Upper lobe of left lung (tissue), 6 donors: ENCODE results near the gene IGSF8. TPM values are rescaled to one million over a fixed set of nuclear protein-coding genes. Genes with fewer than 3 reads are reported as not detected.

Experiments used
- ATAC-seq, 2 donors: fragments of 200-7000 bp; cut with Tn5 transposase; one replicate each; pipeline ENCODE4 v1.9.1; 2022; ENCODE audit warnings: mild to moderate bottlenecking in 2 of 2, moderate library complexity in 2 of 2; ENCODE audit not compliant: low FRiP score in 2 of 2
- DNase-seq, 2 donors: peaks; one replicate each; pipeline ENCODE4 v3.0.0-alpha.2; 2019 to 2020
- H3K27ac ChIP-seq, 4 donors: fragments of 200-600 bp; sonication (generic); one replicate each; pipeline ENCODE4 v1.5.1; 2016 to 2019
- H3K27me3 ChIP-seq, 4 donors: fragments of 200-600 bp; sonication (generic); one replicate each; pipeline ENCODE4 v1.5.1; 2017 to 2019
- H3K36me3 ChIP-seq, 4 donors: fragments of 200-600 bp; sonication (generic); one replicate each; pipeline ENCODE4 v1.5.1; 2016 to 2019
- H3K4me1 ChIP-seq, 4 donors: fragments of 200-600 bp; sonication (generic); one replicate each; pipeline ENCODE4 v1.5.1; 2018 to 2019
- H3K4me3 ChIP-seq, 4 donors: fragments of 200-600 bp; sonication (generic); one replicate each; pipeline ENCODE4 v1.5.1; 2017 to 2019; ENCODE audit warnings: mild to moderate bottlenecking in 2 of 4, moderate library complexity in 1 of 4
- H3K9me3 ChIP-seq, 4 donors: fragments of 200-600 bp; sonication (generic); one replicate each; pipeline ENCODE4 v1.5.1; 2018 to 2019
- CTCF ChIP-seq, 6 experiments: fragments of 450-650 bp in 4 of 6; fragments of 200-600 bp in 2 of 6; sonication (generic) in 2 of 6; IDR thresholded peaks; one replicate each; pipeline ENCODE4 v1.5.1; 2016 to 2019; ENCODE audit warnings: antibody characterized with exemption in 6 of 6
- EP300 ChIP-seq, 4 donors: sonication (generic); formaldehyde crosslinking; IDR thresholded peaks; one replicate each; pipeline ENCODE4 v1.5.1; 2017; ENCODE audit warnings: antibody characterized with exemption in 4 of 4, control low read depth in 2 of 4
- POLR2A ChIP-seq, 4 donors: fragments of 450-650 bp; IDR thresholded peaks; one replicate each; pipeline ENCODE4 v1.5.1; 2016 to 2017; ENCODE audit warnings: antibody characterized with exemption in 4 of 4, mild to moderate bottlenecking in 2 of 4
- POLR2AphosphoS5 ChIP-seq, 2 donors: sonication (generic); formaldehyde crosslinking; IDR thresholded peaks; one replicate each; pipeline ENCODE4 v1.5.1; 2017; ENCODE audit warnings: antibody characterized with exemption in 2 of 2
- WGBS, 2 donors: methylation state at CpG; one replicate each; pipeline ENCODE4 v1.1.5; 2017 to 2018; 5-methylcytosine and 5-hydroxymethylcytosine counted together
- total RNA-seq, 6 donors: library from RNA; depleted of rRNA in 4 of 6; stranded (reverse); fragments of >200 nt in 4 of 6; gene quantifications; one replicate each; pipeline versions ENCODE4 v1.1.0 to v1.2.1, GENCODE V29; 2016 to 2021
- donor health status: DM: no; HTN: no; CAD: no; lungs with moderate emphysema.
- donor health status: DM: no; HTN: yes; CAD: no; lungs with severe emphysema.

Gene IGSF8
- 10 to 100 TPM; 13.6 to 43.8 (median 36.9) TPM for total RNA-seq

- no peaks in the 10 kb centered on the region for H3K9me3 ChIP-seq
- H3K27ac ChIP-seq, result peak within 1 kb of the TSS; percentile 86 to 96 (median 92)
- peak within 1 kb of the TSS; percentile 93 to 99 (median 96) for H3K4me3 ChIP-seq
- DNase-seq (peak; percentile 87 to 99), ATAC-seq (peak; percentile 90)
- WGBS, 2 donors, result 4 to 12% methylated on average over 5 to 22 of the region's 64 CpGs
- H3K4me1 ChIP-seq, result peaks cover 25 to 44% (median 30%) of the 10 kb centered on the region in 4 donors
- H3K27me3 ChIP-seq, result no peaks in the 10 kb centered on the region
- peaks cover 0 to 18% (median 11%) of the 10 kb centered on the region in 4 donors for H3K36me3 ChIP-seq
- TF ChIP-seq POLR2A (IDR thresholded peaks at IDR 0.05) (peak in 2 of 4 donors; percentile 22 to 43), EP300 (IDR thresholded peaks at IDR 0.05) (no peak), POLR2AphosphoS5 (IDR thresholded peaks at IDR 0.05) (peak in 1 of 2 donors; percentile 52), CTCF (IDR thresholded peaks at IDR 0.05) (no peak)
These were observed at the start of gene IGSF8 for GRCh38 chr1:160097911-160098851. IGSF8 (minus strand) TSS chr1:160098619; CDS start chr1:160098472, 147 bp downstream.

- DNase-seq (no peak), ATAC-seq (no peak)
- no peak overlapping the region for H3K27ac ChIP-seq
- H3K4me1 ChIP-seq, result no peaks in the 10 kb centered on the region
- no peak for TF ChIP-seq POLR2A (IDR thresholded peaks at IDR 0.05)
- TF ChIP-seq EP300 (IDR thresholded peaks at IDR 0.05), result no peak
- no peak for TF ChIP-seq POLR2AphosphoS5 (IDR thresholded peaks at IDR 0.05)
- TF ChIP-seq CTCF (IDR thresholded peaks at IDR 0.05), result no peak
- H3K9me3 ChIP-seq, result no peaks in the 10 kb centered on the region
- no peak overlapping the region for H3K4me3 ChIP-seq
- no peaks in the 10 kb centered on the region for H3K36me3 ChIP-seq
- no peaks in the 10 kb centered on the region for H3K27me3 ChIP-seq
- WGBS, 2 donors, result 85 to 90% methylated on average over 3 of the region's 3 CpGs
These were observed 49.7 kb upstream of the IGSF8 start for GRCh38 chr1:160148121-160148520.

- Histone ChIP-seq H3K4me3 (no peak overlapping the region), H3K36me3 (no peaks in the 10 kb centered on the region), H3K9me3 (no peaks in the 10 kb centered on the region), H3K27ac (no peak overlapping the region), H3K4me1 (no peaks in the 10 kb centered on the region), H3K27me3 (no peaks in the 10 kb centered on the region)
- TF ChIP-seq POLR2A (IDR thresholded peaks at IDR 0.05) (no peak), CTCF (IDR thresholded peaks at IDR 0.05) (no peak), EP300 (IDR thresholded peaks at IDR 0.05) (no peak), POLR2AphosphoS5 (IDR thresholded peaks at IDR 0.05) (no peak)
- DNase-seq, result no peak
- no peak for ATAC-seq
- WGBS, 2 donors, result 92 to 94% methylated on average over 14 of the region's 14 CpGs
These were observed 47.7 kb upstream of the IGSF8 start for GRCh38 chr1:160146107-160146506.

GRCh38 chr1:160144921-160145320 lies 46.5 kb upstream of the IGSF8 start:
- H3K4me3 ChIP-seq, result no peak overlapping the region
- no peak overlapping the region for H3K27ac ChIP-seq
- no peaks in the 10 kb centered on the region for H3K27me3 ChIP-seq
- 71 to 73% methylated on average over 4 of the region's 4 CpGs for WGBS, 2 donors
- H3K36me3 ChIP-seq, result no peaks in the 10 kb centered on the region
- TF ChIP-seq EP300 (IDR thresholded peaks at IDR 0.05) (no peak), POLR2AphosphoS5 (IDR thresholded peaks at IDR 0.05) (no peak), POLR2A (IDR thresholded peaks at IDR 0.05) (no peak), CTCF (IDR thresholded peaks at IDR 0.05) (no peak)
- ATAC-seq (no peak), DNase-seq (no peak)
- H3K9me3 ChIP-seq, result no peaks in the 10 kb centered on the region
- H3K4me1 ChIP-seq, result no peaks in the 10 kb centered on the region
